ENCODE measurements around the gene HNRNPA0. TPM values are rescaled to one million over a fixed set of nuclear protein-coding genes. Genes with fewer than 3 reads are reported as not detected.
A peak's percentile ranks its signal among the peaks of the same experiment; 100 is the strongest.

The HNRNPA0 gene
- total RNA-seq, 6 donors from 2014 or later, result 8.4 to 26.3 (median 14.6) TPM

DNA sequence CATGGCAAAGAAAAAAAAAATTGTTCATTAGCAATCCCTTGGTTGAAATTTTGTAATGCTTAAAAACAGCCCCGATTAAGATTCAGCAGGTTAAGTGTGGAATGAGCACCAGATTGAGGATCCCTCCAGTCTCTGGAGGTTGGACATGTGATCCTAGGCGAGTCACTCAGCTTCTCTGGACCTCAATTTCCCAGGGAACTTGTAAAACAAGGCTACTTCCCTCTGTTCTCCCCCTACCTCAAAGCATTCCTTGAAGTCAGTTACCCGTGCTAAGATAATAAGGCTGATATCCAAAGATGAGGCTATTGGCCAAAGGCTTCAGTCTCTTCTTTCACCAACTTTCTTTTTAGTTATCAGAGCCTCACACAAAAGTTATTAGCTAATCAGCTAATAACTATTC is 21.2 kb downstream of the HNRNPA0 start:
- WGBS, 2 donors, result 87 to 90% methylated on average over 3 of the region's 3 CpGs

DNA sequence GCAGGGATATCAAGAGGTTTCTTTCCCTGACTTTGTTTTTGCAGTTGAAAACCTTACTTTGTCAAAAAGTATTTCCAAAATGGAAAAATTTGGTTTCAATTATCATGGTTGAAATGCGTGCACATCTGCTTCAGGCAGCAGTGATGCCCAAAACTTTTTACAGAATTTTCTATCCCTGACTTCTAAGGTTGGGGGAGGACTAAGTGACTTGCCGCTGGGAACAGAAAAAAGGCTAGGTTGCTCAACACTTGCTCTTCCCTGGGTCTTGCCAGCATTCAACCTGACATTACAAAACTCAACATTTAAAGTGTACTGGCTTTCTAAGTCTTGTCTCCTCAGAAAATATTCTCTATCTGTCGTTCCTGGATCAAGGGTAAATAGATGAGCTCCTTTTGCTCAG is 23.0 kb downstream of the HNRNPA0 start:
- Histone ChIP-seq H3K9me3 (no peaks in the 10 kb centered on the region), H3K27me3 (no peaks in the 10 kb centered on the region), H3K36me3 (no peaks in the 10 kb centered on the region), H3K4me3 (no peak overlapping the region), H3K27ac (no peak overlapping the region), H3K4me1 (peaks cover 8 to 17% (median 14%) of the 10 kb centered on the region in 4 donors)
- ATAC-seq (ENCODE audit: low FRiP score in 2 of 2) (peak in 1 of 2 donors; percentile 44), DNase-seq (no peak)
- WGBS, 2 donors, result 85 to 89% methylated on average over 3 of the region's 3 CpGs
- TF ChIP-seq EP300 (IDR thresholded peaks at IDR 0.05), result no peak

More for the DNA sequence above, 21.2 kb downstream of the HNRNPA0 start:
- Histone ChIP-seq H3K36me3 (no peaks in the 10 kb centered on the region), H3K27ac (no peak overlapping the region), H3K4me3 (no peak overlapping the region), H3K4me1 (peaks cover 12 to 34% (median 23%) of the 10 kb centered on the region in 4 donors), H3K27me3 (no peaks in the 10 kb centered on the region), H3K9me3 (peaks cover 0 to under 1% (median 0%) of the 10 kb centered on the region in 4 donors)
- ATAC-seq (ENCODE audit: low FRiP score in 2 of 2) (no peak), DNase-seq (no peak)
- TF ChIP-seq EP300 (IDR thresholded peaks at IDR 0.05) (no peak), POLR2A (IDR thresholded peaks at IDR 0.05) (no peak), POLR2AphosphoS5 (IDR thresholded peaks at IDR 0.05) (no peak)
- TF ChIP-seq, protein P1, sequence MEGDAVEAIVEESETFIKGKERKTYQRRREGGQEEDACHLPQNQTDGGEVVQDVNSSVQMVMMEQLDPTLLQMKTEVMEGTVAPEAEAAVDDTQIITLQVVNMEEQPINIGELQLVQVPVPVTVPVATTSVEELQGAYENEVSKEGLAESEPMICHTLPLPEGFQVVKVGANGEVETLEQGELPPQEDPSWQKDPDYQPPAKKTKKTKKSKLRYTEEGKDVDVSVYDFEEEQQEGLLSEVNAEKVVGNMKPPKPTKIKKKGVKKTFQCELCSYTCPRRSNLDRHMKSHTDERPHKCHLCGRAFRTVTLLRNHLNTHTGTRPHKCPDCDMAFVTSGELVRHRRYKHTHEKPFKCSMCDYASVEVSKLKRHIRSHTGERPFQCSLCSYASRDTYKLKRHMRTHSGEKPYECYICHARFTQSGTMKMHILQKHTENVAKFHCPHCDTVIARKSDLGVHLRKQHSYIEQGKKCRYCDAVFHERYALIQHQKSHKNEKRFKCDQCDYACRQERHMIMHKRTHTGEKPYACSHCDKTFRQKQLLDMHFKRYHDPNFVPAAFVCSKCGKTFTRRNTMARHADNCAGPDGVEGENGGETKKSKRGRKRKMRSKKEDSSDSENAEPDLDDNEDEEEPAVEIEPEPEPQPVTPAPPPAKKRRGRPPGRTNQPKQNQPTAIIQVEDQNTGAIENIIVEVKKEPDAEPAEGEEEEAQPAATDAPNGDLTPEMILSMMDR (IDR thresholded peaks at IDR 0.05), result no peak

DNA sequence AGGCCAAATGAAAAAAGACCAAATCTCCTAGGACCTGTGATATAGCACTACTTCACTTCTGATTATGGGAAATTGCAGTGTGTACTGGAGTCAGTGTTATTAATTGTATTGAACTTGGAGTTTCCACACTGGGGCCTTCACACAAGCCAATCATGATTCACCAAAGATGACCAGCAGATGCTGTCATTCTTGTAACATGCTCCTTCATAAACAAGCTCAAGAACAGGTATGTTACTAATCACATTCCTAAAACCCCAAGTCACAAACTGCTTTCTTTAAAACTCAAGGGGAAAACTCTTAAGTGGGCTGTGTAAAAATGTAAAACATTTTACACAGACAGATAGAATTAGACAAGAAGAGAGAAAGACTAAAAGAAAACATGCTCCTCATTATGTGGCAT is 23.8 kb downstream of the HNRNPA0 start:
- ATAC-seq (ENCODE audit: low FRiP score in 2 of 2) (no peak), DNase-seq (no peak)
- no peaks in the 10 kb centered on the region for H3K36me3 ChIP-seq
- no peak overlapping the region for H3K27ac ChIP-seq
- H3K4me1 ChIP-seq, result peaks cover 0 to 9% (median 7%) of the 10 kb centered on the region in 4 donors
- no peak overlapping the region for H3K4me3 ChIP-seq
- no peaks in the 10 kb centered on the region for H3K27me3 ChIP-seq
- TF ChIP-seq POLR2AphosphoS5 (IDR thresholded peaks at IDR 0.05) (no peak), POLR2A (IDR thresholded peaks at IDR 0.05) (no peak), EP300 (IDR thresholded peaks at IDR 0.05) (no peak)
- TF ChIP-seq, protein P1 (IDR thresholded peaks at IDR 0.05), result no peak
- H3K9me3 ChIP-seq, result no peaks in the 10 kb centered on the region

DNA sequence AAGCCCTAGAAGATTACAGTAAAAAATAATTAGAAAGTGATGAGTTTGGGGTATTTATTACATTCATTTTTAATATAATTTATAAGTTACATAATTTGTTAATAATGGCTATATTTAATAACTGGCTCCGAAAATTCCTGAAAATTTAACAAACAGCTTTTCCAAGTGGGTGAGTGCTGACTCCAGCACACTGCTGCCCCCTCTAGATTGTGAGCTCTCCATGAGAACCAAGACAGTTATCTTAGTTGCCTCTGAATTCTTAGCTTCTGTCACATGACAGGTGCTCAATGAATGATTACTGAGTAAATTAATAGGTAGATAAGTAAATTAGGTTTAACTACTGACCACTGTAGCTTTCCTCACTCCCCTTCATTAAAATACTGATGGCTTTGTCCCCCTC is 26.1 kb downstream of the HNRNPA0 start:
- Histone ChIP-seq H3K4me1 (no peaks in the 10 kb centered on the region), H3K4me3 (no peak overlapping the region), H3K9me3 (no peaks in the 10 kb centered on the region), H3K27me3 (no peaks in the 10 kb centered on the region), H3K27ac (no peak overlapping the region), H3K36me3 (no peaks in the 10 kb centered on the region)
- 83 to 86% methylated on average over 1 of the region's 1 CpG for WGBS, 2 donors
- ATAC-seq (ENCODE audit: low FRiP score in 2 of 2) (no peak), DNase-seq (no peak)
- TF ChIP-seq EP300 (IDR thresholded peaks at IDR 0.05), result no peak
- TF ChIP-seq, protein P1 (IDR thresholded peaks at IDR 0.05), result no peak
- no peak for TF ChIP-seq POLR2A (IDR thresholded peaks at IDR 0.05)
- no peak for TF ChIP-seq POLR2AphosphoS5 (IDR thresholded peaks at IDR 0.05)

DNA sequence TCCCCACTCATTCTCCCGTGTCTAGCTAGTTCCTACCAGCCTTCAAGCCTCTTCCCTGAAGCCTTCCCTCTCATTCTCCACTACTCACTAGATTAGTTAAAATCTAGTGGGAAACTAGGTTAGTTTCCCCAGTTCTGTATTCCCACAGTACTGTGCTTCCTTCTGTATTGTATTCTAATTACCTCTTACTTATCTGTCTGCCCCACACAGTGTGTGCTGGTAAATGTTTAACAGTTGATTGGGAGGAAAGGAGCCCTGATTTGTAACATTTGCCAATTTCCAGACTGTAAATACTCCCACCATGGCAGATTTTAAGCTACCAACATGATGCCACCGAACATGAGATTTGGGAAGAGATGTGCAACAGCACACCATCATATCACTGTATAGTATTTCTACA is 26.5 kb downstream of the HNRNPA0 start:
- Histone ChIP-seq H3K27me3 (no peaks in the 10 kb centered on the region), H3K36me3 (no peaks in the 10 kb centered on the region), H3K9me3 (no peaks in the 10 kb centered on the region), H3K27ac (no peak overlapping the region), H3K4me1 (no peaks in the 10 kb centered on the region), H3K4me3 (no peak overlapping the region)
- TF ChIP-seq POLR2A (IDR thresholded peaks at IDR 0.05) (no peak), POLR2AphosphoS5 (IDR thresholded peaks at IDR 0.05) (no peak), EP300 (IDR thresholded peaks at IDR 0.05) (no peak)
- 84 to 91% methylated on average over 2 of the region's 2 CpGs for WGBS, 2 donors
- no peak for DNase-seq
- no peak for ATAC-seq (ENCODE audit: low FRiP score in 2 of 2)

DNA sequence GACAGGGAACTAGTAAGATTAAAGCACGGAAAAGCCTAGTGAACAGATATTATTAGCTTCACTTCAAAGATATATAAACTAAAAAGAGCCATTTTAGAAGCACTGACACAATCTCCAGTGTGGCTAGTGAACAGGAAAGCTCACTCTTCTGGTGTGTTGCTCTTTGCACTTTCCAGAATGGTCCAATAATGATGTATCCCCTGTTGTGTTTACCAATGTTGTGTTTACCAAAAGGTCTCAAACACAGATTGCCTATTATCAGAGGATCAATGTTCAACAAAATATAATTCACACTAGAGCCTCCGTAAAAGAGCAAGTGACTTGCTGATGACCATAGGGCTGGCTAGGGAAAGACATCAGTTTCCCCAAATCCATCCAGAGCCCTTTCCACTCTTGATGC is 29.9 kb downstream of the HNRNPA0 start:
- 81 to 89% methylated on average over 2 of the region's 2 CpGs for WGBS, 2 donors
- Histone ChIP-seq H3K9me3 (no peaks in the 10 kb centered on the region), H3K27ac (no peak overlapping the region), H3K27me3 (no peaks in the 10 kb centered on the region), H3K4me3 (no peak overlapping the region), H3K36me3 (no peaks in the 10 kb centered on the region), H3K4me1 (no peaks in the 10 kb centered on the region)
- ATAC-seq (ENCODE audit: low FRiP score in 2 of 2), result no peak
- DNase-seq, result no peak
- TF ChIP-seq POLR2A (IDR thresholded peaks at IDR 0.05), result no peak
- no peak for TF ChIP-seq EP300 (IDR thresholded peaks at IDR 0.05)
- TF ChIP-seq, protein P1 (IDR thresholded peaks at IDR 0.05), result no peak
- TF ChIP-seq POLR2AphosphoS5 (IDR thresholded peaks at IDR 0.05), result no peak
